CD8-positive, alpha-beta memory T cell (primary cell): Measurements from ENCODE around the gene TAAR5. TPM values are rescaled to one million over a fixed set of nuclear protein-coding genes. Genes with fewer than 3 reads are reported as not detected.
A peak's percentile ranks its signal among the peaks of the same experiment; 100 is the strongest.
"Not testable (repeated sequence)": the region's sequence is repeated elsewhere in the genome, so short reads cannot be mapped to it uniquely, and the experiment has no call there.

Experiments used
- CTCF ChIA-PET: fragments of 350-600 bp; sonication (Branson Sonifier 250); formaldehyde crosslinking; loops from one replicate; lab custom pipeline; 2021; ENCODE audit warnings: antibody characterized with exemption; lab: Charles Lee
- POLR2A ChIA-PET: fragments of 350-600 bp; sonication (Branson Sonifier 250); formaldehyde crosslinking; loops from one replicate; lab custom pipeline; 2021; ENCODE audit warnings: antibody characterized with exemption; lab: Charles Lee
- DNase-seq, 5 donors: peaks; one replicate each; pipeline versions ENCODE4 v3.0.0 to v3.0.0-alpha.2; 2020 to 2022; ENCODE audit warnings: mixed read lengths in 1 of 5
- H3K27ac ChIP-seq: one replicate; pipeline ENCODE4 v1.7.0; 2013; ENCODE audit warnings: low read depth, mild to moderate bottlenecking, low read length, moderate library complexity
- H3K27me3 ChIP-seq: 2 replicates; pipeline ENCODE4 v1.7.0; 2013; ENCODE audit warnings: low read length, mild to moderate bottlenecking; ENCODE audit not compliant: insufficient read depth, poor library complexity, severe bottlenecking
- H3K36me3 ChIP-seq: 2 replicates; pipeline ENCODE4 v1.7.0; 2013; ENCODE audit warnings: mild to moderate bottlenecking, low read length, moderate library complexity; ENCODE audit not compliant: insufficient read depth
- H3K4me1 ChIP-seq: 2 replicates; pipeline ENCODE4 v1.7.0; 2013; ENCODE audit warnings: mild to moderate bottlenecking, low read length, moderate library complexity; ENCODE audit not compliant: insufficient read depth
- H3K4me3 ChIP-seq: 2 replicates; pipeline ENCODE4 v1.7.0; 2013; ENCODE audit warnings: mild to moderate bottlenecking, low read length
- H3K9me3 ChIP-seq: 2 replicates; pipeline ENCODE4 v1.7.0; 2013; ENCODE audit warnings: mild to moderate bottlenecking, low read length
- H3K27ac Mint-ChIP-seq, 8 donors: one replicate each; pipeline ENCODE4 v1.8.0; 2020 to 2021; ENCODE audit warnings: mixed read lengths in 8 of 8, mild to moderate bottlenecking in 6 of 8, inconsistent platforms in 3 of 8, moderate library complexity in 3 of 8
- H3K27me3 Mint-ChIP-seq, 2 donors: one replicate each; pipeline ENCODE4 v1.8.0; 2020 to 2021; ENCODE audit warnings: mixed read lengths in 2 of 2, mild to moderate bottlenecking in 1 of 2, moderate library complexity in 1 of 2
- H3K36me3 Mint-ChIP-seq, 3 donors: one replicate each; pipeline ENCODE4 v1.8.0; 2020 to 2021; ENCODE audit warnings: mixed read lengths in 3 of 3, inconsistent platforms in 1 of 3, mild to moderate bottlenecking in 1 of 3
- H3K4me1 Mint-ChIP-seq, 3 donors: one replicate each; pipeline ENCODE4 v1.8.0; 2020 to 2021; ENCODE audit warnings: mixed read lengths in 3 of 3, inconsistent platforms in 1 of 3, mild to moderate bottlenecking in 1 of 3
- H3K4me3 Mint-ChIP-seq, 7 donors: one replicate each; pipeline ENCODE4 v1.8.0; 2020 to 2021; ENCODE audit warnings: mixed read lengths in 7 of 7, mild to moderate bottlenecking in 6 of 7, moderate library complexity in 4 of 7, inconsistent platforms in 2 of 7
- H3K9me3 Mint-ChIP-seq, 5 donors: one replicate each; pipeline ENCODE4 v1.8.0; 2020 to 2022; ENCODE audit warnings: mixed read lengths in 5 of 5, mild to moderate bottlenecking in 3 of 5, moderate library complexity in 2 of 5, inconsistent platforms in 1 of 5
- polyA plus RNA-seq: library from polyadenylated mRNA; unstranded; fragments of 300-500 nt; fragmentation: Illumina TruSeq; gene quantifications from one replicate; pipeline ENCODE4 v1.2.3, GENCODE V29; 2021
- total RNA-seq, 2 experiments: library from RNA; stranded (reverse); gene quantifications; one replicate each; pipeline ENCODE4 v1.2.3, GENCODE V29; 2021

Gene TAAR5, protein sequence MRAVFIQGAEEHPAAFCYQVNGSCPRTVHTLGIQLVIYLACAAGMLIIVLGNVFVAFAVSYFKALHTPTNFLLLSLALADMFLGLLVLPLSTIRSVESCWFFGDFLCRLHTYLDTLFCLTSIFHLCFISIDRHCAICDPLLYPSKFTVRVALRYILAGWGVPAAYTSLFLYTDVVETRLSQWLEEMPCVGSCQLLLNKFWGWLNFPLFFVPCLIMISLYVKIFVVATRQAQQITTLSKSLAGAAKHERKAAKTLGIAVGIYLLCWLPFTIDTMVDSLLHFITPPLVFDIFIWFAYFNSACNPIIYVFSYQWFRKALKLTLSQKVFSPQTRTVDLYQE
- total RNA-seq, result not detected
- polyA plus RNA-seq, result not detected

DNA sequence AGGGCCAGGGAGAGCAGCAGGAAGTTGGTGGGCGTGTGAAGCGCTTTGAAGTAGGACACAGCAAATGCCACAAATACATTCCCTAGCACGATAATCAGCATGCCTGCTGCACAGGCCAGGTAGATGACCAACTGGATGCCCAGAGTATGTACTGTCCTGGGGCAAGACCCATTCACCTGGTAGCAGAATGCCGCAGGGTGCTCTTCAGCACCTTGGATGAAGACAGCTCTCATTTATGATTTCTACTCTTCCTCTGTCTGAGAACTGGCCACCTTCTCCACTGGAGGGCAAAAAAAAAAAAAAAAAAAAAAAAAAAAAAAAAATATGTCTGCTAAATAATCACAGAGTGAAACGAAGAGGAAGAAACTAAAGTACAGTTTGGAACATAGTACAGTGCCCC, at the start of gene TAAR5:
Gene TAAR5, minus strand, starts transcription at position 288 of the 400 bp plus-strand sequence. Its CDS starts 55 bp downstream, at position 233.
- no peak within 1 kb of the TSS for H3K27ac ChIP-seq
- Mint-ChIP-seq H3K36me3 (no peaks in the 10 kb centered on the region), H3K4me1 (no peaks in the 10 kb centered on the region), H3K27ac (no peak within 1 kb of the TSS), H3K27me3 (peaks cover 14 to 25% of the 10 kb centered on the region in 2 donors), H3K4me3 (no peak within 1 kb of the TSS), H3K9me3 (no peaks in the 10 kb centered on the region)
- no peak within 1 kb of the TSS for H3K4me3 ChIP-seq
- ChIA-PET CTCF (interaction anchor here (1.1 kb wide), 2 partner anchors 28 to 30 kb away, joined by 4 read pairs; no protein-coding TSS in a partner anchor), POLR2A (no interaction called here)
- no peaks in the 10 kb centered on the region for H3K9me3 ChIP-seq
- DNase-seq, result no peak
- H3K36me3 ChIP-seq, result no peaks in the 10 kb centered on the region
- no peaks in the 10 kb centered on the region for H3K4me1 ChIP-seq
- H3K27me3 ChIP-seq, result no peaks in the 10 kb centered on the region

DNA sequence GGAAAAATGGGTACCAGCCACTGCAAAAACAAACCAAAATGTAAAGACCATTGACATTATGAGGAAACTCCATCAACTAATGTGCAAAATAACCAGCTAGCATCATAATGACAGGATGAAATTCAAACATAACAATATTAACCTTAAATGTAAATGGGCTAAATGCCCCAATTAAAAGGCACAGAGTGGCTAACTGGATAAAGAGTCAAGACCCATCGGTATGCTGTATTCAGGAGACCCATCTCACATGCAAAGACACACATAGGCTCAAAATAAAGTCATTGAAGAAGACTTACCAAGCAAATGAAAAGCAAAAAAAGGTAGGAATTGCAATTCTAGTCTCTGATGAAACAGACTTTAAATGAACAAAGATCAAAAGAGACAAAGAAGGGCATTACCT, 47.6 kb upstream of the TAAR5 start:
- H3K27ac ChIP-seq, H3K9me3 ChIP-seq, H3K27ac Mint-ChIP-seq, H3K9me3 Mint-ChIP-seq, H3K4me3 Mint-ChIP-seq, H3K4me1 ChIP-seq, POLR2A ChIA-PET, H3K27me3 ChIP-seq, H3K4me3 ChIP-seq, H3K36me3 Mint-ChIP-seq, H3K4me1 Mint-ChIP-seq, DNase-seq, CTCF ChIA-PET, H3K36me3 ChIP-seq: not testable (repeated sequence)
- peaks cover 8 to 53% of the 10 kb centered on the region in 2 donors for H3K27me3 Mint-ChIP-seq

DNA sequence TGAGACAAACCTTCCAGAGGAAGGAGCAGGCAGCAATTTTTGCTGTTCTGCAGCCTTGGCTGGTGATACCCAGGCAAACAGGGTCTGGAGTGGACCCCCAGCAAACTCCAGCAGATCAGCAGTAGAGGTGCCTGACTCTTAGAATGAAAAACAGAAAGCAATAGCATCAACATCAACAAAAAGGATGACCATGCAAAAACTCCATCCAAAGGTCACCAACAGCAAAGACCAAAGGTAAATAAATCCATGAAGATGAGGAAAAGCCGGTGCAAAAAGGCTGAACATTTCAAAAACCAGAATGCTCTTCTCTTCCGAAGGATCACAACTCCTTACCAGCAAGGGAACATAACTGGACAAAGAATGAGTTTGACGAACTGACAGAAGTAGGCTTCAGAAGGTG, 46.4 kb upstream of the TAAR5 start:
- H3K4me3 ChIP-seq, H3K4me1 ChIP-seq, H3K27me3 ChIP-seq, H3K9me3 Mint-ChIP-seq, H3K36me3 Mint-ChIP-seq, H3K36me3 ChIP-seq, H3K4me1 Mint-ChIP-seq, POLR2A ChIA-PET, H3K9me3 ChIP-seq, DNase-seq, CTCF ChIA-PET, H3K27ac ChIP-seq, H3K4me3 Mint-ChIP-seq: not testable (repeated sequence)
- Mint-ChIP-seq H3K27ac (peak overlapping the region in 1 of 8 donors; percentile 47), H3K27me3 (peaks cover 8 to 52% of the 10 kb centered on the region in 2 donors)

DNA sequence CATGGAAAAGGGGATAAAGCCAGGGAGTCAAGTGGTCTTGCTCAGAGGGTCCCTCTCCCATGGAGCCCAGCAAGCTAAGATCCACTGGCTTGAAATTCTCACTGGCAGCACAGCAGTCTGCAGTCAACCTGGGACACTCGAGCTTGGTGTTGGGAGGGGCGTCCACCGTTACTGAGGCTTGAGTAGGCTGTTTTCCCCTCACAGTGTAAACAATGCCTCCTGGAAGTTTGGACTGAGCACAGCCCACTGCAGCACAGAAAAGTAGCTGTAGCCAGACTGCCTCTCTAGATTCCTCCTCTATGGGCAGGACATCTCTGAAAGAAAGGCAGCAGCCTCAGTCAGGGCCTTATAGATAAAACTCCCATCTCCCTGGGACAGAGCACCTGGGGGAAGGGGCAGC, 45.7 kb upstream of the TAAR5 start:
- H3K4me3 ChIP-seq, H3K9me3 Mint-ChIP-seq, H3K4me3 Mint-ChIP-seq, H3K4me1 ChIP-seq, POLR2A ChIA-PET, H3K36me3 Mint-ChIP-seq, H3K4me1 Mint-ChIP-seq, H3K27ac Mint-ChIP-seq, H3K27ac ChIP-seq, CTCF ChIA-PET, H3K27me3 ChIP-seq, H3K9me3 ChIP-seq, DNase-seq, H3K36me3 ChIP-seq: not testable (repeated sequence)
- H3K27me3 Mint-ChIP-seq, result peaks cover 9 to 58% of the 10 kb centered on the region in 2 donors

GRCh38 chr6:132634796-132635195, 45.3 kb upstream of the TAAR5 start:
- Mint-ChIP-seq H3K27ac (no peak overlapping the region), H3K27me3 (peaks cover 9 to 58% of the 10 kb centered on the region in 2 donors), H3K9me3 (peaks cover 0 to 8% (median 3%) of the 10 kb centered on the region in 5 donors), H3K4me1 (peaks cover 0 to 5% (median 0%) of the 10 kb centered on the region in 3 donors), H3K36me3 (no peaks in the 10 kb centered on the region), H3K4me3 (no peak overlapping the region)
- no peaks in the 10 kb centered on the region for H3K27me3 ChIP-seq
- no peaks in the 10 kb centered on the region for H3K9me3 ChIP-seq
- H3K4me1 ChIP-seq, result no peaks in the 10 kb centered on the region
- DNase-seq, result no peak
- H3K36me3 ChIP-seq, result no peaks in the 10 kb centered on the region
- H3K27ac ChIP-seq, result no peak overlapping the region
- CTCF ChIA-PET, result no interaction called here
- POLR2A ChIA-PET, result no interaction called here
- H3K4me3 ChIP-seq, result no peak overlapping the region

DNA sequence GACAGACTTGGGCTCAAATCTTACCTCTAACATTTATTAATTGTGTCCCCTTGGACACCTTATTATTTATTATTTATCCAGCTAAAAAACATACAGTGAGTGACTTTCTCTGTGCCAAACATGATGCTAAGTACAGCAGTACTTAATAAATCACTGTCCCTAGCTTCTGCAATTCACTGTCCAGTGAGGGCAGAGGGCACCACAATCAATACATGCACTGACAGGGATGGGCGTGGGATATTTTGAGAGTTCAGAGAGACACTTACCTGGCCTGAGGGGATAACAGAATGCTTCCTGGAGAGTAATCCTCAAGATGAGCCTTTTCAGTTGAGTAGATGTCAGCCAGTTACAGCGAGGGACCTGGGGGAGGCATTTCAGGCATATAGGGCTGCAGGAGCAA, 43.8 kb upstream of the TAAR5 start:
- H3K36me3 ChIP-seq, result no peaks in the 10 kb centered on the region
- ChIA-PET CTCF (no interaction called here), POLR2A (no interaction called here)
- H3K9me3 Mint-ChIP-seq, result peaks cover 0 to 8% (median 1%) of the 10 kb centered on the region in 5 donors
- H3K4me3 Mint-ChIP-seq, result no peak overlapping the region
- H3K27me3 ChIP-seq, result no peaks in the 10 kb centered on the region
- H3K4me1 Mint-ChIP-seq, result no peaks in the 10 kb centered on the region
- no peaks in the 10 kb centered on the region for H3K9me3 ChIP-seq
- peaks cover 17 to 68% of the 10 kb centered on the region in 2 donors for H3K27me3 Mint-ChIP-seq
- no peaks in the 10 kb centered on the region for H3K4me1 ChIP-seq
- H3K36me3 Mint-ChIP-seq, result no peaks in the 10 kb centered on the region
- no peak for DNase-seq
- H3K27ac Mint-ChIP-seq, result no peak overlapping the region
- H3K27ac ChIP-seq, result no peak overlapping the region
- no peak overlapping the region for H3K4me3 ChIP-seq

DNA sequence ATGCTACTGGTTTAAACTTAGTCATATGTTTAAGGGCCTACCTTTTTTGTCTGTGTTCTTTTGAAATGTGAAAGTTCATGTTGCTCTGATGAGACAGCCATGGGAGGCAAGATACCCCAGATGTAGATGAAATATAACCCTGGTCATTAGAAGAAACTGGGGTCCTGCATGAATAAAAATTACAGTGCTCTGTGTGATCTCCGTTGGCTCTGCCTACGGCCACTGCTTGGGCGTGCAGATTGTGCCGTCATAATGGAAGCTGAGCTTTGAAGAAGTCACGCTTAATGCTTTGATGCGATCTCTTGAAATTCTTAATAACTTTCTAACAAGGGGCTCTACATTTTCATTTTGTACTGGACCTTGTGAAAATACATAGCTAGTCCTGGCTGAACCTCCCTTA, 34.6 kb upstream of the TAAR5 start, which contains the start of gene TAAR2:
Gene TAAR2, minus strand, starts transcription at position 101 of the 400 bp plus-strand sequence. Its CDS starts 0 bp downstream, at position 101.
- peaks cover 0 to 4% (median 0%) of the 10 kb centered on the region in 5 donors for H3K9me3 Mint-ChIP-seq
- no peak within 1 kb of the TSS for H3K4me3 Mint-ChIP-seq

GRCh38 chr6:132623106-132623845, 33.7 kb upstream of the TAAR5 start:
- H3K4me1 Mint-ChIP-seq, result no peaks in the 10 kb centered on the region
- ChIA-PET CTCF (no interaction called here), POLR2A (no interaction called here)
- Histone ChIP-seq H3K4me3 (no peak overlapping the region), H3K27me3 (no peaks in the 10 kb centered on the region), H3K4me1 (no peaks in the 10 kb centered on the region), H3K36me3 (no peaks in the 10 kb centered on the region), H3K27ac (no peak overlapping the region), H3K9me3 (no peaks in the 10 kb centered on the region)
- no peaks in the 10 kb centered on the region for H3K36me3 Mint-ChIP-seq
- peaks cover 15 to 40% of the 10 kb centered on the region in 2 donors for H3K27me3 Mint-ChIP-seq
- H3K27ac Mint-ChIP-seq, result no peak overlapping the region
- no peak overlapping the region for H3K4me3 Mint-ChIP-seq
- DNase-seq, result no peak
- peaks cover 0 to 4% (median 0%) of the 10 kb centered on the region in 5 donors for H3K9me3 Mint-ChIP-seq

More for the DNA sequence above, 34.6 kb upstream of the TAAR5 start, which contains the start of gene TAAR2:
- no peaks in the 10 kb centered on the region for H3K4me1 ChIP-seq
- H3K9me3 ChIP-seq, result no peaks in the 10 kb centered on the region
- no peaks in the 10 kb centered on the region for H3K36me3 ChIP-seq
- H3K27ac ChIP-seq, result no peak within 1 kb of the TSS
- H3K36me3 Mint-ChIP-seq, result no peaks in the 10 kb centered on the region
- DNase-seq, result no peak
- CTCF ChIA-PET, result no interaction called here
- no peaks in the 10 kb centered on the region for H3K27me3 ChIP-seq
- POLR2A ChIA-PET, result no interaction called here
- H3K27me3 Mint-ChIP-seq, result peaks cover 17 to 49% of the 10 kb centered on the region in 2 donors
- H3K4me1 Mint-ChIP-seq, result no peaks in the 10 kb centered on the region
- H3K4me3 ChIP-seq, result no peak within 1 kb of the TSS
- H3K27ac Mint-ChIP-seq, result no peak within 1 kb of the TSS
